Superior temporal gyrus (tissue), 1 donor: Measurements from ENCODE around the gene ASTN2.

Source experiments
- DNase-seq: peaks from one replicate; pipeline ENCODE4 v3.0.0-alpha.2; 2016; ENCODE audit errors: extremely low spot score

Gene ASTN2

DNA sequence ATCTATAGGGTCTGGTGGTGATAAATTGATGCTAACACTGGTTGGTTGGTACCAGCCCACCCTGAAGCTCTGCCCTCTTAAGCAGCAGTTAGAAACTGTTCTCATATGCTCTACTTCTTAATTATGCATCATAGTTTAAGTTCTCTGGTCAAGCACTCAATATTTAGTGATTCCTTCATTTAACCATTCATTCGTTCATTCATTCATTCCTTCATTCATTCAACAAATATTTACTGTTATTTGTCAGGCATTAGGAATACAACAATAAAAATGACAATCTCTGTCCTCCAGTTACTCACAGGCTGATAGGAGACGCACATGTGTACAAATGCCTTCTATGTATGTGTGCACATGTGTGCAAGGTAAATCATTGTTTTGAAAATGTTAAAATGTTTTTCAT is 673.1 kb downstream of the ASTN2 start:
- no peak for DNase-seq

DNA sequence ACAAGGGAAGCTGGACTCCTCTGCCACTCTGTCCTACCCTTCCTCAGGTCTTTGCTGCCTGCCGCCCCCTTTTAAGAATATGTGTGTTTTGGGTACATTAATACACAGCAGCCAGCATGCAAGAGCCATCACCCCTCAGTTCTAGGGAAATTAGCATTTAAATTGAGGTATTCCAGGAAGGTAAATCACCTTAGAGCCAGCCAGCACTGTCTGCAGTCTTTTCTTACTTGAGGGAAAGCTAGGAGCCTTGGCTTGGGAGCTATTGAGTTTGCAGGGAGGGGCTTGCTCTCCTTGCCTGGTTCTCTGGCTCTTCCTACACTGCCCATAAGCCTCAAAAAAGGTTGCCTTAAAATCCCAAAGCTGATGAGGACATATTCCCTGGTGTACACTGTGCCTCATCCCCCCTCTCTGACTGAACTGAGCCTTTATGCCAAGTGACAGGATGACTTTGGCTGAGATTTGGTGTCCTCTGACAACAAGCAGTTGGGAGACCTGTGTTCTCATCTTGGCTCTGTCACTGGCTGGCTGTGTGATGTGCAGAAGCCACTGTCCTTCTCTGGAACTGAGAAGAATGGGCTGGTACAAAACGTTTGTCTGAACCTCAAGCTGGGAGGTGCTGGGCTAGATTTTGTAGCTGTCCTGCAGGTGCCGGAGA is 673.6 kb downstream of the ASTN2 start:
- DNase-seq: no peak

DNA sequence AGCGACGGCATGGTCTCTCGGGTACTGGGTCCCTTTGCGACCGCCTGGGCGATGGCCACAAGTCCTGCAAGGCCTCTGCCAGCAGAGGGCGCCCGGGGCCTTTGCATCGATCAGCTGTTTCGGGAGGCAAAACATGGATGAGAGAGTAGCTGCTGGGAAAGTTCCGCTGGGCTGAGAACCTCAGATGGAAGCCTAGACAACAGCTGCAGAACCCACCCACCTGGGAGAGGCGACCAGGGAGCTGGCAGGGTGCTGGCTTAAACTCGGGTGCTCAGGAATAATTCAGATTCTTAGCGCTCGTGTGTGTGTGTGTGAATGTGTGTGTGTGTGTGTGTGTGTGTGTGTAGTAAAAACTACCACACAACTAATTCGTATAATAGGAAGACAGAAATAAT is 677.7 kb downstream of the ASTN2 start:
- DNase-seq: peak; percentile 91

DNA sequence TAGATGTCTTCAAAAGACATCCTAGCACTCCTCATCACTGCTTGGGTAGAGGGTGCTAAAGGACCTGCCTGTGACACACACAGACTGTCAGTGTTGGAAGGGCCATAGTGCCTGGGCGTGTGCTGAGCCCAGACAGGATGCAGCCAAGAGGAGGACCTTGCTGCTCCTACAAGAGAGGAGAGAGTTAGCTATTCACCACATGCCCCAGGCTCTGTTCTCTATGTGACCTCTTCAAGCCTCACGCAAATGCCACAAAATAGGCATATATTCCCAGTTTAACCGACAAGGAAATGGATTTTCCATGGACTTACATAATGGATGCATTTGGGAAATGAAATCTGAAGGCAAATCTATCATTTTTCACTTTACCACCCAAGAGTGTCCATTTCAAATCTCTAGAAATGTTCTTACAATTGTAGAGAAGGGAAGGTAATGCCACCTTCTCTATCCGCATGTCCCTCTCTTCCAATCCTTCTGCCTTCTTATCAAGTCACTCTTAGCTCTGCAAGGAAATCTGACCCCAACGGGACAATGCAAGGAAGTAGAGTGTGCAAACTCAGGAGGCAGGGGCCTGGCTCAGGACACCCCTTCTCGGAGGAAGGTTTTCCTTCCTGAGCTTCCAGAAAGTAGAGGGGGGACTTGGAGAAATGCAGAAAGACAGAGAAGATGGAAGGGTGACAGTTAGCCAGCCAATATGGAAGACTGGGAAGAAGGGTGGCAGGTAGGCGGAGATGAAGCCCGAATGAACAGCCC is 678.3 kb downstream of the ASTN2 start:
- DNase-seq: no peak

DNA sequence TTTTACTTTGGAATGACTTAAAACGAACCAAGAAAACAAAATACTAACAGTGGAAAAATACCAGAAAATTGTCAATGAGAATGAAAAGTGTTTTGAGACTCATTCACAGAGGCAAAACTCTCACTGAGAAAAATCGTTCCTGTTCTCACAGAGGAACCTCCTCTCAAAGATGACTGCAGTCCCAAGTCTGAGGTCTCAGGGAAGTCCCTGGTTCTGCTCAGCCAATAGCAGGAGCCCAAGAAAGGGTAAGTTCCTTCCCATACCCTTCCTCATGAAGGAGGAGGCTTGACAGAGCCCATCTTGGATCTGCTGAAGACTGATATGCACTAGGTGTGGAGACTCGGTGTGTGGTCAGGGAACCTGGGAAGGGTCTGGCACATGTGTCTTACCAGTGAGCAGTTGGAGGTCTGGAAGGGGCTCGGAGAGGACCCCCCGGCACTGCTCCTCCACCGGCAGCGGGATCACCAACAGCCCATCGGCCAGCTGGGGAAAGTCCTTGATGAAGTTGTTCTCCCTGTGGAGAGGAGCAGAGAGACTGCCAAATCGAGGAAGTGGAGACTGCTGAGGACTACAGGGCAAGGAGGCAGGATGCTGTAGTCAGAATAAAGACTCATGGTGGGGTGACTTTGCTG is 681.7 kb downstream of the ASTN2 start:
- DNase-seq: no peak

DNA sequence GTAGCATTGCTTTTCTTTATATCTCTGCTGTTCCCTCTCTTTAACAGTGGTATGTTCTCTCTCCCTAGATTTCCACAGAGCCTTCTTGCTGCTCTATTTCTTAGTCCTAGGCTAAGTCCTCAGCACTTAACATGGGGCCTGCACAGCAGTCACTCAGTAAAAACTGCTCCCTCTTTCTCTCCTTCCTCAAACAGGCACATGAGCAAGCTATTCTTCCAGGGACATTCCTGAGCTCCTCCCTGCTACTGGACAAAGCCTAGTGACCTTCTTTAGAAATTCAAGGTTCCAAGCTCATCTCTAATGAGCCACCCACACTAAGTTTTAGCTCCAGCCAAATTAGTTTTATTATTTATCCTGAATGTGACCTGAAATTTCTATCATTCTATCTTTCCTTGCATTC is 688.3 kb downstream of the ASTN2 start:
- no peak for DNase-seq

DNA sequence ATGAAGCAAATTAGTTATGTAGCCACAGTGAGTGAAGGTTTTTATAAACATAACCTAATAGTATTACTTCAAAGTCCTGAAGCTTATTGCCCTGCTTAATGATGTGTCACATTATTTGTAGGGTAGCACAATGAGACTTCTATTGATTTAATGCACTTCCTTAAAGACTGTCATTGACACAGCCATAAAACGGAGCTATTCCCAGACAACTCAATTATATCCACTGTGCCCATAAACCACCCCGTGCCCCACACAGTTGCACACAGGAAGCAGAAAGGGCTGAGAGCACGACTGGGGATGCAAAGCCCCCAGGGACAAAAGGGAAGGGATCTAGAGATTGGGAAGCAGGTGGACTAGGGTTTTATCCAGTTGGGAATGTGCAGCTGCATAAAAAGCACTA is 690.7 kb downstream of the ASTN2 start:
- DNase-seq: no peak

DNA sequence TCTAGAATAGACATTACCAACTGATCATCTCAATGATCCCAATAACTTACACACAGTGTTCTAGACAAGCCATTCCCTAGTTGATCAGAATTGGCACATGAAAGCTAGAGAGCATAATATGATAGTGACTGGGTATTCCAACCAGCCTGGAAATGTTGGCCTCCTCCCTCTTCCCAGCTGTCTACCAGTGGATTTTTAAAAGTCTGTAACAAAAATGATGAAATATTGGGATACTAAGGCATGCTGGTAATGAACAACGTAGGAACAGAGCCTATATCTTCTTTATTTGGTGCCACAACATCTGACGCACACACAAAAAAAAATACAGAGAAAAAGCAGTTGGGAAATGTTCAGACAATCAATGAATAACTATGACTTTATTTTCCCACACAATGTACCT is 692.9 kb downstream of the ASTN2 start:
- no peak for DNase-seq

DNA sequence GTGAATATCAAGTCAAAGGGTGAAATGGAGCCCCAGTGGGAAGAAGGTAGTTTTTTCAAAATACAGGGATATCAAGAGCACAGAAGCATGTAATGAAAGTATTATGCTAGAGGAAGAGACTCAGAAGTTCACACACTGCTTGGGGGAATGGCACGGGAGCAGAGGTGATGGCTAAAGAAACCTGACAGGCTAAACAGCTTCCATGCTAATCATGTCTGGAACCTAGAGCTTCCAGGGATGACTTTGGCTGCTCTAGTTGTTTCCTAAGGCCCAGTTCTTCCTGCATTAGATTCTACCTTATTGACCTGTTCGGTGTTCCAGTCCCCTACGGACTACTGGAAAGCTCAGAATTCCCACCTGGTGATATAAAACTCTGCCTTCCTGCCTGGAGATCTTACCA is 693.4 kb downstream of the ASTN2 start:
- no peak for DNase-seq

DNA sequence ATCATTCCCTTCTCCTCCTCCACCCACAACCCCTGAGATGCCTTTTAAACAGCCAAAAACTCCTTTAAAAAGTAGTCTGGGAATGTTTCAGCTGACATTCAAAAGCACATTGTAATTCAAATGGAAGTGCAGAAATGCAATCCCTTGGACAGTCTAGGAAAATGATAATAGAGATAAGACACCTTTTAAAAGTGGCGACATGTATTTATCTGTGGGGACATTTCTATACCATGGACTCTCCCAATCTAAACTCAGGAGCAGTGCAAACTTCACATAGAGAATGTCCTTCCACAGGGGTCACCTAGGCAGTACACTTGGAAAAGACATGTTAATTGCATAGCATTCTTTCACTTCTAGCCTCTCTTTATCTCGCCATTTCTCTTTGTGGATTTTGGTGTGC is 694.7 kb downstream of the ASTN2 start:
- no peak for DNase-seq

DNA sequence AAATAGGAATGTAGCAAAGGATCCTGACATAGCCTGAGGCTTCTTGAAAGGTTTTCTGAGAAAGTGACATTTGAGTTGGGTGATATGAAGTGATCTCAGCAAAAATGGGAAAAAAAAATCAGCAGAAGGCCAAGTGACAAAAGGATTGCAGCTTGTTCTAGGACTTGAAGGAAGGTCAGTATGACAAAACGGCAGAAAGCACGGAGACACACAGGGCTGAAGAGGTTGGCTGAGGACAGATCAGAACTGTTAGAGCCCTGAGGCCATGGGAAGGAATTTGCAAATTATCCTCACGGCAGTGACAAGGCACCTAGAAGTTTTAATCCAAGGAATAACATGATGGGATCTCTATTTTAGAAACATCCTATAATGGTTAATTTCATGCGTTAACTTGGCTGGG is 696.7 kb downstream of the ASTN2 start:
- DNase-seq: no peak

DNA sequence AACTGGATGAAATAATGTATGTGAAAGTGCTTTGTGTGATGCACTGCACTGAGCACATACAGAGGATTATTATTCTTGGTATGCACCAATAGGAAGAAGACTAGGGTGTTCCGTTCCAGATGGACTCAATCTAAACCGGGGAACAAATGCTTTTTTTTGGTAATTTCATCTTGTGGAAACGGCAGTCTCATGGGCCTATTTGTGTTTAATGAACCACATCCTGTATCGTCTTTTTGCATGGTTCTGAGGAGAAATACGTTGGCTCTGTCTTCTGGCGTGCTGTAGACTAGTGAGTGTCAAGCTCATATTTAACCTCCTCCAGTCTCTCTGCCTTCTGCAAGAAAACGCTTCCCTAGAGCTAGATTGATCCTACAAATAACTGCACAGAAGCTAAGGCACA is 697.7 kb downstream of the ASTN2 start:
- peak; percentile 43 for DNase-seq

DNA sequence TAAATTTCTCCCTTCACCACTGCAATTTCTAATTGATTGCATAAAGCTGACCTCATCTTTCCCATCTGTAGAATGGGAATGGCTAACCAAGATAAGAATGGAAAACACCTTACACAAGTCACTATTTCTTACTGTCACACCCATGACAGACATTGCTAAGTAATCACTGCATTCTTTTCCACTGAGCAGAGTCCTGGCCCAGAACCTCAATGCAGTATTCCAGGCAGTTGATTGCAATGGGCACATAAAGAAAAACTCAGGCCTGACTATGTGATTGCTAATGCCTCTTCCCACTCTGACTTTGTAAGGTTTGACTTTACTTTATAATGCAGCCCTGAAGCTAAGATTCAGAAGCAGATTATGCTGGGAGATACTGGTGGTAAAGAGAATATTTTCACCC is 698.4 kb downstream of the ASTN2 start:
- no peak for DNase-seq

DNA sequence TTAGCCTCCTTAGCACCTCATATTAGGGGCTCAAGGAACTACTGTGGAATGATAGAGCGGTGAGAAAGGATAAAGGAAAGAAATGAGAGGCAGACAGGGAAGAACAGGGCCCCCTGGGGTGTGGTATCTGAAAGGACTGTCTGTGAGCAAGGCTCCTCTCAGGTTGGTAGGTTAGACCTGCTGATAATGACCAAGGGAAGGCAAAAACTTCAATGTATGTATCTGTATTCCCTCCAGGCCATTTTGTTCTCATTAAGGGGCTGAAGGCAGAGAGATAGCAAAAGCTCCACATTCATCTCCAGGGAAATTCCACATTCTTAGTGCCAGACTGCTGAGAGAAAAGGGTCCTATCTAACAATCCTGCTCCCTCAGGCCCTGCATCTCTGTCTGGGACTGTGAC is 699.1 kb downstream of the ASTN2 start:
- no peak for DNase-seq

DNA sequence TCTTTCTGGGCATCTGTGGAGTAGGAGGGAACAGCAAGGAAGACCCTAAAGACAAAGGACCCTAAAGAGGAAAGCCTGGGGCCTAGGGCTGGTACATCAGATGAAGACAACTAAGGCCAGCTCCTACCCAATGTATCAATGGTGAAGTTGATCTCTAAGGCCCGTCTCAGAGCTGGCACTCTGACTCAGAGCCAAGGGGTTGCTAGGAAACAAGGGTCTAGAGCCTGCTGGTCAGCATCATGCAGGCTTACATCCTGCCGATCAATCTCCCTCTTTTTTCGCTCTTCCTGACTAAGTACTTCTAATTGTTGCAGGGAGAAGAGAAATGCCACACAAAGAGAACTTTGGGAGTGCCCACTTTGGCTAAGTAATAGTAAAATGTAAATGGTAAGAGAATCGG is 701.6 kb downstream of the ASTN2 start:
- DNase-seq: no peak

DNA sequence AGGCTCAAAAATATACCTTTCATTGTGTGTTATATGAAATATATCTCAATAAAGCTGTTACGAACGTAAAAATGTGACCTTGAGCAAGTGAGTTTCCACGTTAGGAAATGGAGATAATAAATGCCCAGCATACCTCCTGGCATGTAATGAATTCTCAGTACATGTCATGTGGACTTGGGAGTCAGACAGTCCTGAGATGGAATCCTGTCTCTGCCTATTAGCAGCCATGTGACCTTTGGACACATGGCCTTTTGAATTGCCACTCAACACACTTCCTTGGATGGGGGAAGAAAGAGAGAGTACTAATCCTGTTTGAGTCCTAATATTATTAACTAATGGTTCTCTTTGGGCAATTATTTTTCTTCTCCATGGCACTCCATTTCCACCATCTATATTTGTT is 702.1 kb downstream of the ASTN2 start:
- DNase-seq: no peak

DNA sequence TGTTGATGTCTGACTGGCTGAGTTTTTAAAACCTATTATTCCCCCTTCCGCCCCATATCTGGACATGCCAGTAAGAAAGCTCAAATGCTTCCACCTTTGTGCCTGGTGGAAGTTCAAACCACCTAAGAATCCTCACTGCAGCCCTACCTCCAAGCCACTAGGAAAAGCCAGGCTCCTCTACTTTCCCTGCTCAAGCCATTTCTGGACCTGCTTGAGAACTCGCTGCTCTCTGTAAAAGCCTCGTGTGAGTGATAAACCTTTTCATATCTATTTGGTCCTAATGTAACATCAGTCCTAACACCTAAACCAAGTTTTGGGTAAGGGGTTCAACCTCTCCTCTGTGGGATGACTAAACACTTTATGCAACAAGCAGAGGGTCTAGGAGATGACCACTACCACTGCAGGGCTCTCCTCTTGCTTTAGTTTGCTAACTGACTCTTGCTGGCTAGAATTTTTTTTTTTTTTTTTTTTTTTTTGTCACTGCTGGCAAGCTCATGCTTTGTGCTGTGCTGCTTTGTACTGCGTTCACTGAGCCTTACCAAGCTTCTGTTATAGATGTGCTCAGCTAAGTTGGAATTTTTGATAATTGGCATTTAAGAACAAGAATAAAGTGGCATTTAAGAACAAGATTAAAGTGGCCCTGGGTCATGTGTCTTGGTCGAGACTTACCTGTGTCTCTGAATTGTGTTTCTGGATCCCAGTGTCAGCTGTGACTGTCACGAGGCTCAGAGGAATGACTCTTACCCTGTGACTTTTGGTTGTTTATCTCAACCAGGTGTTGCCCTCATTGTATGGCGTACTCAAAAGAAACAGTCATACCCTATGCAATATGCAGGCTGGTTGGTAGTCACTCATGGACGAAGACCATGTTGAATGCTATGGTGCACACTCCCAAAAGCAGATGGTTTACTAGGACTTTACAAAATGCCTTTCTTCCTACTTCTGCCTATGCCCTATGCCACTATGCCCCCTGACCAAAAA is 708.3 kb downstream of the ASTN2 start:
- DNase-seq: no peak

DNA sequence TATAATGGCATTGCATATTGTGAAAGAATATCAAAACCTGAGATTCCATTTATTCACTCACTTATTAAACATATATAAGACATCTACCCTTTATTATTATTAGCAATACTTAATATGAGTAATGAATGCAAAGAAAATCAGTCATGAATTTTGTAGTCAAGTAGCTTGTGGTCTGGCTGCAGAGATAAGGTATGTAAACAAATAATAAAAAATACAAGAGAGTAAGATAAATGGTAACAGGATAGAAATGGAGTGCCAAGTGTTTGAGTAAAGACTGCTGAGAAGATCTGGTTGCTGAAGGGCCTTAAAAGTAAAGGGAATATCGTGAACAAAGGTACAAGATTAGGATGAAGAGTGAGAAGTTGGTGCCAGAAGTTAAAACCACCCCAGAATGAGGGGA is 709.3 kb downstream of the ASTN2 start:
- no peak for DNase-seq

DNA sequence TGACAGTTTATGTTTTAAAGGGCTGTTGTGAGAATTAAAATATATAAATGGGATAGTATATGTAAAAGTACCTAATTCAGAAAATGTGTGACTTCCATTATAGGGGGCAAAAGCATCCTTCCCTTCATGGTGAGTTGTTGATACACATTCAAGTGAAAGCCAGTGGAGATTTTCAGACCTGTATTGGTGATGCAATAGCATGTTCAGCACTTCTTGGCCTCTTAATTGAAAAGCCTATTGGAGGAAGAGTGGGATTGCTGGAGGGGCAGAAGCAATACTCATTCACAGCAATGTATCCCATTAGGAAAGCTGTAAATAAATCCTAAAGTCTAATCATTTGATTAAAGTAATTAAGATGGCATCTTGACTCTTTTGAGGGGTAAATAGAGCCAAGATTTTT is 710.4 kb downstream of the ASTN2 start:
- DNase-seq: no peak

DNA sequence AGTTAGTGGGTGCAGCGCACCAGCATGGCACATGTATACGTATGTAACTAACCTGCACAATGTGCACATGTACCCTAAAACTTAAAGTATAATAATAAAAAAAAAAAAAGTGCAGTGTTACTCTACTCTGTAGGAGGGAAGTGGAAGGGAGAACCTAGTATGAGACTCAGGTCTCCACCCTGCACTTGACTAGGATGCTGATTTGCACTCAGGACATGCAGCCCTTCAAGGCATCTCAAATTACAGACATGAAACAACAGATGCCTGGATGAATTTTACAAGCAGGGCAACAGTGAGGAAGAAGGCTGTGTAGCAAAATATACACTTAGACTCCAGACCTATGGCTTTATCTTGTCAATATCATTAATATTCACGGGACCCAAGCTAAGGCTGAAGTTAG is 711.2 kb downstream of the ASTN2 start:
- DNase-seq: no peak

DNA sequence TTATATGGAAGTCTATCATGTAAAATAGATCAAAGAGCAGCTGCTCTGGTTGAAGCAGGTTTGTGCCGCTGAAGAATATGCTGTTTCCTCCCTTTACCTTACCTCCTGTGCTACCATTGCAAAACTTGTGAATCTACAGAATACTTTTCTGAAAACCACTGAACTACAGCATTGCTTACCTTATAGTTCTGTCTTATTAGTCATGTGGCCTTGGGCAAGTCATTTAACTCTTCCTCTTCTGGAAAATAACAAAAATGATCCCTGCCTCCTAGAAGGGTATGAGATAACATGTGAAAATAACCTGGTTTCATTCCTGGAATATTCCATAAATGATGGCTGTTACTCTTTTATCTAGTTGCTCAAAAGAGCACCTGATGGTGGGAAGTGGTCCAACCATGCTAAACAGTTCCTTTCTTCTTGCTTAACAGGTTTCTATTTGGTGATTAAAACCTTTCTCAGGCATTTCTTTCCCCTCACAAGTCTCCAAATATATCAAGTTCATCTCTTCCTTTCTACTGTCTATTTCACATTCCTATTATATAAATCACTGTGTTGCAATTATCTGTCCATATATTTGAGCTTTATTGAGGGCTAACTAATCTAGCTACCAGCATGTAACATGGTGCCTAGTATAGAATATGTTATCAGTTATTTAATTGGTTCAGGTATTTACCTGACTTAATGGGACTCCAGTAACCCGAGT is 712.8 kb downstream of the ASTN2 start:
- DNase-seq: no peak
